ENCODE results near the gene LUZP2.

DNA sequence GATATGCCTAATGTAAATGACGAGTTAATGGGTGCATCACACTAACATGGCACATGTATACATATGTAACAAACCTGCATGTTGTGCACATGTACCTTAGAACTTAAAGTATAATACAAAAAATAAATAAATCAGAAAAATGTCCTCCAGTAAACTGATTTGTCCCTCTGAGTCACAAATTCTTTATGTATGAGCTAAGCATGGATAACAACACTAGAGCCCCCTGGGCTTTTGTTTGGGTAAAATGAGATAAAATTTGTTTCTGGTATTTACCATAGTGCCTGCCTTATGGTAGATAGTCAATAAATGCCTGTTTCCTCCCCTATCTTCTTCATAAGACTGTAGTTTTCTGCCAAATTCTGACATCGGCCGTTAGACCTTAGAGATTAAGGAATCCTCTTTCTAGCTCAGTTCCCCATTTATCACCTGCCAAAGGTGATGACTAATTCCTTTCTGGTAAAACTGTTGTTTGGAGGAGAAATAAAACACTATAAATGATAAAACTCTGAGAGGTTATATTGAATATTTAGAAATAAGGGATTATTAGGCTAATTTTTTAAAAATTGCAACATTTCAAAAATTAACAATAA is 43.6 kb upstream of the LUZP2 start:
- TF ChIP-seq, protein P1, sequence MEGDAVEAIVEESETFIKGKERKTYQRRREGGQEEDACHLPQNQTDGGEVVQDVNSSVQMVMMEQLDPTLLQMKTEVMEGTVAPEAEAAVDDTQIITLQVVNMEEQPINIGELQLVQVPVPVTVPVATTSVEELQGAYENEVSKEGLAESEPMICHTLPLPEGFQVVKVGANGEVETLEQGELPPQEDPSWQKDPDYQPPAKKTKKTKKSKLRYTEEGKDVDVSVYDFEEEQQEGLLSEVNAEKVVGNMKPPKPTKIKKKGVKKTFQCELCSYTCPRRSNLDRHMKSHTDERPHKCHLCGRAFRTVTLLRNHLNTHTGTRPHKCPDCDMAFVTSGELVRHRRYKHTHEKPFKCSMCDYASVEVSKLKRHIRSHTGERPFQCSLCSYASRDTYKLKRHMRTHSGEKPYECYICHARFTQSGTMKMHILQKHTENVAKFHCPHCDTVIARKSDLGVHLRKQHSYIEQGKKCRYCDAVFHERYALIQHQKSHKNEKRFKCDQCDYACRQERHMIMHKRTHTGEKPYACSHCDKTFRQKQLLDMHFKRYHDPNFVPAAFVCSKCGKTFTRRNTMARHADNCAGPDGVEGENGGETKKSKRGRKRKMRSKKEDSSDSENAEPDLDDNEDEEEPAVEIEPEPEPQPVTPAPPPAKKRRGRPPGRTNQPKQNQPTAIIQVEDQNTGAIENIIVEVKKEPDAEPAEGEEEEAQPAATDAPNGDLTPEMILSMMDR (IDR thresholded peaks at IDR 0.05), result no peak
- TF ChIP-seq POLR2A (IDR thresholded peaks at IDR 0.05), result no peak
- TF ChIP-seq POLR2AphosphoS5 (IDR thresholded peaks at IDR 0.05), result no peak
